IPS DF 4.7 (cell line): ENCODE measurements around the gene EEF1A1.
"Not testable (repeated sequence)": the region's sequence is repeated elsewhere in the genome, so short reads cannot be mapped to it uniquely, and the experiment has no call there.

Experiments used
- DNase-seq: peaks from one replicate; pipeline ENCODE4 v3.0.0-alpha.2; 2013; ENCODE audit warnings: low spot score; ENCODE audit errors: extremely low read depth

The EEF1A1 gene

DNA sequence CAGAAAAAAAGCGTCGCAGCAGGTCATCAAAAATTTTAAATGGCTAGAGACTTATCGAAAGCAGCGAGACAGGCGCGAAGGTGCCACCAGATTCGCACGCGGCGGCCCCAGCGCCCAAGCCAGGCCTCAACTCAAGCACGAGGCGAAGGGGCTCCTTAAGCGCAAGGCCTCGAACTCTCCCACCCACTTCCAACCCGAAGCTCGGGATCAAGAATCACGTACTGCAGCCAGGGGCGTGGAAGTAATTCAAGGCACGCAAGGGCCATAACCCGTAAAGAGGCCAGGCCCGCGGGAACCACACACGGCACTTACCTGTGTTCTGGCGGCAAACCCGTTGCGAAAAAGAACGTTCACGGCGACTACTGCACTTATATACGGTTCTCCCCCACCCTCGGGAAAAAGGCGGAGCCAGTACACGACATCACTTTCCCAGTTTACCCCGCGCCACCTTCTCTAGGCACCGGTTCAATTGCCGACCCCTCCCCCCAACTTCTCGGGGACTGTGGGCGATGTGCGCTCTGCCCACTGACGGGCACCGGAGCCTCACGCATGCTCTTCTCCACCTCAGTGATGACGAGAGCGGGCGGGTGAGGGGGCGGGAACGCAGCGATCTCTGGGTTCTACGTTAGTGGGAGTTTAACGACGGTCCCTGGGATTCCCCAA, at the start of gene EEF1A1:
TSS of gene EEF1A1 (minus strand) at position 345 of the 663 bp plus-strand sequence. CDS start 1,006 bp downstream, outside the sequence.
- DNase-seq: peak; percentile 98

DNA sequence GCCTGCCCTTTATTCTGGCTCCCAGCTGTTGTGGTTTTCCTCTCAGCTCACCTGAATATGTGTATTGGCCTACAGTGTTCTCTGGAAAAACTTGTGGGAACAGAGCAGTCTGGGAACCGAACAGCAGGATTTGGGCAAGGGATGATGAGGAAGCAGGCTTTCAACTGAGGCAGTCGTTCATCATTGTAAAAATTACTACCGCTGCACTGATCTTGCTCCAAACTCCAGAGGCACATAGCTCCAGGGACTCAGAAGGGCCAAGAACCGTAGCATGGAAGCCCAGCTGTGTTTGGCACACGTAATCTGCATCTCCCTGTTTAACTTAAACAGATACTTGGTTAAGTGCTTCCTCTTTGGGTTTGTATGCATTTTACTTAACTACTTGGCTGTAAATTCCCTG, 48.3 kb upstream of the EEF1A1 start:
- no peak for DNase-seq

DNA sequence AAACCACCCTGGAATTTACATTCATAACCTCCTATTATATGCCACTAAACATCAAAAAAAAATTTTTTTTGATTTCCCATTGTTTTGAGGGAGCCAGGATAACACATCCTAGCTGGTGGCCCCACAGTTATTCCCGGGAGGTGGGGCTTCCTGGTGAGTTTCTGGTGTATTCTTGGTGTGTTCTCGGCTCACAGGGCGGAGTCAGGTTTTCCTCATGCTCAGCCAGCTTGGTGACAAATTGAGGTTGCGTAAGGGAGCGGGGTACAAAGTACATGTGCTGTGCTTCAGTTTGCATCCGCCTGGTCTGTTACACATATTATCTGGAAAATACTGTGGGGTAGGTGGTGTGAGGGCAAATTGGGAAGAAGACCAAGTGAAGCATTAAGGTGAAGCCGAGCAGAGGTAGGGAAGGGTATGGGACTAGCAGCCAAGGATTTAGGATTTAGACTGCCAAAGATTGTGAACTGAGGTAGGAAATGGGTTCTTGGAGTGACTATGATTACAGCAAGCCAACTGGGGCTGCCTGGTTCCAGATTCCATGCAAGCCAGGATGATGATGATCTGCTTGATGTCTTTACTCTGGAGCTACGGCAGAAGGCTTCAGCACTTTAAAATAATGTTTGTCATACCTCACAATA, 46.2 kb upstream of the EEF1A1 start:
- no peak for DNase-seq

DNA sequence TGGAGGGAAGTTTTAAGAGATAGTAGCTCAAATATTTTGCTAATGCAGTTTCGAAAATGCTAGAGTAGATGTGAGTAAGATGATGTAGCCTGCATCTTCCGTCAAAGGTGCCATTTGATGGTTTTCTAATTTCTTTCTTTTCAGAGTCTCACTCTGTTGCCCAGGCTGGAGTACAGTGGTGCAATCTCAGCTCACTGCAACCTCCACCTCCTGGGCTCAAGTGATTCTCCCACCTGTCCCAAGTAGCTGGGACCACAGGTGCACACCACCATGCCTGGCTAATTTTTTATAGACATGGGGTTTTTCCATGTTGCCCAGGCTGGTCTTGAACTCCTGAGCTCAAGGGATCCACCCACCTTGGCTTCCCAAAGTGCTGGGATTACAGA, 45.6 kb upstream of the EEF1A1 start:
- DNase-seq: not testable (repeated sequence)

DNA sequence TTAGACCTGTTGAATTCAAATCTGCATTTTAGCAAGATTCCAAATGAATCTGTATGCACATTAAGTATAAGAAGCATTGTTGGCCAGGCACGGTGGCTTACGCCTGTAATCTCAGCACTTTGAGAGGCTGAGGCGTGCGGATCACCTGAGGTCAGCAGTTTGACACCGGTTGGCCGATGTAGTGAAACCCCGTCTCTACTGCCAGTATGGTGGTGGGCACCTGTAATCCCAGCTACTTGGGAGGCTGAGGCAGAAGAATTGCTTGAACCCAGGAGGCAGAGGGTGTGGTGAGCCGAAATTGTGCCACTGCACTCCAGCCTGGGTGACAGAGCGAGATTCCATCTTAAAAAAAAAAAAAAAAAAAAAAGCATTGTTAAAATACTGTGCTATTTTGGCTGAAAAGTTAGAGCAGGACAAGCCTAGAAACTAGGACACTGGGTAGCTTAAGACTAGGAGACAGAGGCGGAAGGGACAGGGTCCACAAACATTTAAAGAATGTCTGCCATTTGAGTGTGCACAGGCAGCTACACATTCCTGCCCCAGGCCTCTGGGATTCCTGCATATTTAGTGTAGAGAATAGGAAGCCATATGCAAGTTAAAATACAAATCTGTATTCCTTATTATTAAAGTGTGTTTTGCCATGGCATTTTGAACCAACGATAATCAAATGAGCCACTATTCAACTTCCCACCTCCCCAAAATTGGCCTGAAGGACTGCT, 45.1 kb upstream of the EEF1A1 start:
- no peak for DNase-seq

DNA sequence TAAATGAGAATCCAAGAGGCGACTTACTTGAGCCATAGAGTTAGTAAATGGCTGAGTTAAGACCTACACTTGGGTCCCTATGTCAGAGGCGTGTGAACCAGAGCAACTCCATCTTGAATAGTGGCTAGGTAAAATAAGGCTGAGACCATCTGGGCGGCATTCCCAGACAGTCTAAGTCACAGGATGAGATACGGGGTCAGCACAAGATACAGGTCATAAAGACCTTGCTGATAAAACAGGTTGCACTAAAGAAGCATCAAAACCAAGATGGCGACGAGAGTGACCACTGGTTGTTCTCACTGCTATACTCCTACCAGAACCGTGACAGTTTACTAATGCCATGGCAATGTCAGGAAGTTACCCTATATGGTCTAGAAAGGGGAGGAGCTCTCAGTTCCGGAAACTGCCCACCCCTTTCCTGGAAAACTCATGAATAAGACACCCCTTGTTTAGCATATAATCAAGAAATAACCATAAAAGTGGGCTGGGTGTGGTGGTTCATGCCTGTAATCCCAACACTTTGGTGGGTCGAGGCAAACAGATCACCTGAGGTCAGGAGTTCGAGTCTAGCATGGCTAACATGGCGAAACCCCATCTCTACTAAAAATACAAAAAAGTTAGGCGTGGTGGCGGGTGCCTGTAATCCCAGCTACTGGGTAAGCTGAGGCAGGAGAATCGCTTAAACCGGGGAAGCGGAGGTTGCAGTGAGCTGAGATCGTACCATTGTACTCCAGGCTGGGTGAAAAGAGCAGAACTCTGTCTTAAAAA, 43.9 kb upstream of the EEF1A1 start:
- no peak for DNase-seq

DNA sequence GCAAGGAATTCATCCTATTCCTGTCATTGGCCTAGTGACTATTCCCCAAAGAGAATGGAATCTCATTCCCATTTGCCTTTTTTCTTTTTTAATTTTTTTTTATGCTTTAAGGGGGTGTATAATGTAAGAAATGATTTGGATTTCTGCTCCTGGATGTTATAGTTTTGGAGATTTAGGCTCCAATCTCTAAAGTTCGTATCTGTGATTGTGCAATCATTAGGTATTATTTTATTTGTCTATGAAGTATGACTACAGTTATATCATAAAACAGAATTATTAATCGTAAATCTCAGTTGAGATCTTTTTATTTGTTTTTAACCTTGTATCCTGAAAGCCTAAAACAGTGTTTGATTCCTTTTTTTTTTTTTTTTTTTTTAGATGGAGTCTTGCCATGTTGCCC, 41.7 kb upstream of the EEF1A1 start:
- no peak for DNase-seq

DNA sequence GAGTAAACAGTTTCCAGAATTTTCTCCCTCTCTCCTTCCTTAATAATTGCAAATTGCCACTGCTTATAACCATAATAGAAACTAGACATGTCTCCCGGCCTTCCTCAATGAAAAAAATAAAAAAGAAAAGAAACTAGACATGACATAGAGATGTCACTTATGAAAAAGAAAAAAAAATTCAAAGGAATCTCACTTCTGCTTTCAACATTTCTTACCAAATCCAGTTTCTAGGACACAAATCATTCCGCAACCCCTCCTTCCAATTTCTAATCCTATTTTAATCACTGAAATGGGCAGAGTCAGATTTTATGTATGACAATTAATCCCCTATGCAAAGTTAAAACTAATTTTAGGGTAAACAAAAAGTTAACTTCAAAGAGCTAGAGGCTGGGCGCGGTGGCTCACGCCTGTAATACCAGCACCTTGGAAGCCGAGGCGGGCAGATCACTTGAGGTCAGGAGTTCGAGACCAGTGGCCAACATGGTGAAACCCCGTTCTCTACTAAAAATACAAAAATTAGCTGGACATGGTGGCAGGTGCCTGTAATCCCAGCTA, 40.1 kb upstream of the EEF1A1 start:
- DNase-seq: no peak

DNA sequence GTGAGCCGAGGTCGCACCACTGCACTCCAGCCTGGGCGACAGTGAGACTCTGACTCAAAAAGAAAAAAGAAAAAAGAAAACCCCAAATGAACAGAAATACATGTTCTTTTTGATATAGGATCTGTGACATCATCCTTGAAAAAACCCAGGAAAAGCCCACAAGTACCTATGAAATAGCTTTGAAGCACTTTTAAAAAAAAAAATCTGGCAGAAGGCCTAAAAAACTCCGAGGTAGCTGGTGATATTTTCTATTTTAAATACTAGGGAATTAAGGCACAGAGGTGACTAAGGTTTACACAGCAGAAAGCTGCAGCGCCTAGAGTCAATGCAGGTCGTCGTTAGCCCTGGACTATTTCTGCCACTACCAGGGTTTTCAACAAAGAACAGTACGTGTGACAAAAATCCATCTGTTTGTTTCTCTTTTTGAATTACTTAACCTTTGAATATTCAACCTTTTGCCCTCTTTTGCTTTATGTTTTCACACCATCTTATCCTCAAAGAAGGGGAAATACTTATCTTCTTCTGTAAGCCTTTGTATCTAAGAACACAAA, 39.4 kb upstream of the EEF1A1 start:
- DNase-seq: no peak

DNA sequence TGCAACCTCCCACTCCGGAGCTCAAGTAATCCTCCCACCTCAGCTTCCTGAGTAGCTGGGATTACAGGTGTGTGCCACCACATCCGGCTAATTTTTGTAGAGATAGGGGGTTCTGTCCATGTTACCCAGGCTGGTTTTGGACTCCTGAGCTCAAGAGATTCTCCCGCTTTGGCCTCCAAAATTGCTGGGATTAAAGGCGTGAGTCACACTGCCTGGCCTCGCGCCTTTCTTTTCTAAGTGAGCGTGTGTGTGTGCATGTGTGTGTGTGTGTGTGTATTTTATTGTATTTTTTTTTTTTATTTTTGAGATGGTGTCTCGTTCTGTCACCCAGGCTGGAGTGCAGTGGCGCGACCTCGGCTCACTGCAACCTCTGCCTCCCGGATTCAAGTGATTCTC, 38.6 kb upstream of the EEF1A1 start:
- not testable (repeated sequence) for DNase-seq

DNA sequence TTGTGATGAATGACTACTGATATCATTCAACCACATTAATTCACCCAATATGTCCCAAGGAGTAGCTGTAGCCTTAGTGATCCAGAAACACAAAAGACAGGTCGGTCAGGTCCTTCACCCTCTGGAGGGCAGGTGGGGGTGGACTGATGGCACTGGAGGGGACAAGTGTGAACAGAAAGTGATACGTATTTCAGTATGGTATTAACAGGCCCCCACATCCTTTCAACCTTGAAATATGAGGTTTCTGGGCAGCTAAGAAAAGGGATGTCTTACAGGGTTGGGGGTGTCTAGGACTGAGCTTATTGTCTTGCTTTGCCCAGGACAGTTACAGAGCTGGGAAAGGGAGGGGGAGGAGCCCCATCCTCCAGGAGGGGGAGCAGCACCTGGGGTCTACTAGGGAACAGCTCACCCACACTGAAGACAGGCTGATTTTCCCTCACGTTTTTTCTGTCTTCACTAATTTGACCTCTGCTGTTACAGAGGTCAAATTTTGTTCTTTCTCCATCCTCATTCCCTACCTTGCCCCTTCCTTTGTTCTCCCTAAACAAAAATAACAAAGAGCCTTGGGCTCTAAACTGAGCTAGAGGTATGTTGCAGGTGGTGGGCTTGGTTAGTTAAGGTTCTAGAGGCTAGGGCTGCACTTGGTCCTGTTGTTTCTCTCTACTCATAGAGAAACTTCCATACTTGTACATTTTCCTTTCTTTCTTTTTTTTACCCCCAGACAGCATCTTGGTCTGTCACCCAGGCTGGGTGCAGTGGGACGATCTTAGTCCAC, 38.0 kb upstream of the EEF1A1 start:
- DNase-seq: no peak

DNA sequence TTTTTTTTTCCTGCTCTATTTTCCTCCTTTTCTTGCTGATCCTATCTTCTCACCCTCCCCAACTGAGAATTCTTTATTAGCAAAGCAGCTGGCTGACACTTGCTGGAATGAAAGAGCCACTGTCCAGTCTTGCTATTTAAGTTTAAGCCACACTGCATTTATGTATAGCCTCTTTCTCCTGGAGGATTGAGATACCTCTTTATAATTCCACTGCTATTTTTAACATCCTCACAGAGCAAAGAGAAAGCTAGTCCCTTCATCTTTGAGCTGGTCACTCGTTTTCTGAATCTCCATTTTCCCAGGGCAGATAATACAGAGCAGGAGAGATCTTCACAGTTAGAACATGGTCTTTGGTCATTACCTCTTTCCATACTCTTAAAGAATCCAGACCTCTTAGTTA, 36.0 kb upstream of the EEF1A1 start:
- no peak for DNase-seq

DNA sequence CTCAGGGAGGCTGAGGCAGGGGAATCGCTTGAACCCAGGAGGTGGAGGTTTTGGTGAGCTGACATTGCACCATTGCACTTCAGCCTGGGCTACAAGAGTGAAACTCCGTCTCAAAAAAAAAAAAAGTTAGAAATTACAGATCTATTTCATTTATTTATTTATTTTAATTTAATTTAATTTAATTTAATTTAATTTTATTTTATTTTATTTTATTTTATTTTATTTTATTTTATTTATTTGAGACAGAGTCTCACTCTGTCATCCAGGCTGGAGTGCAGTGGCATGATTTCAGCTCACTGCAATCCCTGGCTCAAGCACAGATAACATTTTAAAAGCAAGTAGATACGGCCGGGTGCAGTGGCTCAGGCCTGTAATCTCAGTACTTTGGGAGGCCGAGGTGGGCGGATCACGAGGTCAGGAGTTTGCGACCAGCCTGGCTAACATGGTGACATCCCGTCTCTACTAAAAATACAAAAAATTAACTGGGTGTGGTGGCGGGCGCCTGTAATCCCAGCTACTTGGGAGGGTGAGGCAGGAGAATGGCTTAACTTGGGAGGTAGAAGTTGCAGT, 34.6 kb upstream of the EEF1A1 start:
- DNase-seq: not testable (repeated sequence)

DNA sequence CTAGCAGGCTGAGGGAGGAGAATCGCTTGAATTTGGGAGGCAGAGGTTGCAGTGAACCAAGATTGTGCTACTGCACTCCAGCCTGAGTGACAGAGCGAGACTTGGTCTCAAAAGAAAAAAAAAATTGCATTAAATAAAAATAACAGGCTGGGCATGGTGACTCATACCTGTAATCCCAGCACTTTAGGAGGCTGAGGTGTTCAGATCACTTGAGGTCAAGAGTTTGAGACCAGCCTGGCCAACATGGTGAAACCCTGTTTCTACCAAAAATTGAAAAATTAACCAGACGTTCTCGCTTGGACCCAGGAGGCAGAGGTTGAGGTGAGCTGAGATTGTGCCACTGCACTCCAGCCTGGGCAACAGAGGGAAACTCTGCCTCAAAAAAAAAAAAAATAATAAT, 30.3 kb upstream of the EEF1A1 start:
- not testable (repeated sequence) for DNase-seq

DNA sequence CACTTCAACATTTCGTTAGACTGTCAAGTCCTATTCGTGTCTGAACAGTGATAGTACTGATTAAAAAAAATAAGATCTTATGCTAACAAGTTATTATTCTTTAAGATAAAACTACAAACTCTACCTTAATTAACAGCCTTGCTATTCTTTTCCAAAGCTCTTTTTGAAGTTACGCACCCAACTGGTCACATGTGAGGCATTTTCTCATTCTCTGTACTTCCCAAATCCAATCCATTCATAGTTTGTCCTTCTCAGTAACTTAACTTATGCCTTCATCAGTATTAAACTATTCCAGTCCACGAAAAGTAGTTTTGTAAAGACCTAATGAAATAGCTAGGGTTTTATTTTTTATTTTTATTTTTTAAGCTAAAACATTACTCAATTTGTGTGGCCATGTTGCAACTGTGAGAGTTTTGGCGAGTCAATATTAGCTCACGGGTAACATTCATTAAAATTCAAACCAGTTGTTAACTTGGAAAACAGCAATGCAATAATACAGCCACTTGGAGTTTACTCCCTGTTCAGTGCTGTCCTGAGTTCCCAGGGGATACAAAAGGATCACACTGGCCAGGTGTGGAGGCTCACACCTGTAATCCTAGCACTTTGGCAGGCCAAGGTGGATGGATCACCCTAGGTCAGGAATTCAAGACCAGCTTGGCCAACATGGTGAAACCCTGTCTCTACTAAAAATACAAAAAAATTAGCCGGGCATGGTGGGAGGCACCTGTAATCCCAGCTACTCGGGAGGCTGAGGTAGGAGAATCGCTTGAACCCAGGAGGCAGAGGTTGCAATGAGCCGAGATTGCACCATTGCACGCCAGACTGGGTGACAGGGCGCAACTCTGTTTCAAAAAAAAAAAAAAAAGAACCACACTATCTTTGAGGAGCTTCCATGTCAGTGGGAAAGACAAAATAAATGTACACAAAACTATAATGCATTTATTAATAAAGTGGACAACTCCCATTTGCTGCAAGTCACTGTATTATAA, 27.9 kb upstream of the EEF1A1 start:
- no peak for DNase-seq

DNA sequence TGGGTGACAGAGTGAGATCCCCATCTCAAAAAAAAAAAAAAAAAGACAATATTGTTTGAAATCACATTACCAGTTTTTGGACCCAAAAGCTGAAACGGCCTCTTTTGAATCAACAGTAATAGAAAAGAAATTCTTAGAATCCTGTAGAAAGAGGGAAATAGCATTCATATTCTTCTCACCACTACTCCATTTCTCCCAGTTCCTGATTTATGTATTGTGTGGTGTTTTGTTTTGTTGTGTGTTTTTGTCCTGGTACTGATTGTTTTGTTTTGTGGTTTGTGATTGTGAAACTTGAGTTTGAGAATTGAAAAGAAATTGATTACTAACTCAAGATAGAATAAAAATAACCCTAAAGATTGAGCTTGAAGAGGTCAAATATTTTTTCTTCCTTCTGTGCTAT, 26.2 kb upstream of the EEF1A1 start:
- no peak for DNase-seq

DNA sequence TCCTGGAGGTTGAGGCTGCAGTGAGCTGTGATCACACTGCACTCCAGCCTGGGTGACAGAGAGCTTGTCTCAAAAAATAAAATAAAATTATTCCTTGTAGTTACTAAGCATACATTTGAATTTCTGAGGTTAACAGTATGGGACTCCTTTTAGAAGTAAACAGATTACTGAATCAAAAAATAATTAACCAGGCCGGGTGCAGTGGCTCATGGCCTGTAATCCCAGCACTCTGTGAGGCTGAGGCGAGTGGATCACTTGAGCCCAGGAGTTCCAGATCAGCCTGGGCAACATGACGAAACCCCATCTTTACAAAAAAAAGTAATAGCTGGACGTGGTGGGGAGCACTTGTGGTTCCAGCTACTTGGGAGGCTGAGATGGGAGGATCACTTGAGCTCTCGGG, 22.1 kb upstream of the EEF1A1 start:
- no peak for DNase-seq

DNA sequence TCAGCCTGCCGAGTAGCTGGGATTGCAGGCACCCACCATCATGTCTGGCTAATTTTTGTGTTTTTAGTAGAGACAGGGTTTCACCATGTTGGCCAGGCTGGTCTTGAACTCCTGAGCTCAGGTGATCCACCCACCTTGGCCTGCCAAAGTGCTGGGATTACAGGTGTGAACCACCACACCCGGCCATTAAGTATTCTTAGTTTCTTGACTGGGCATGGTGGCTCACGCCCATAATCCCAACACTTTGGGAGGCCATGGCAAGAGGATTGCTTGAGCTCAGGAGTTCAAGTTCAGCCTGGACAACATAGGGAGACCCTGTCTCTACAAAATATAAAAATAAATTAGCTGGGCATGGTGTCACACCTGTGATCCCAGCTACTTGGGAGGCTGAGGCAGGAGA, 21.6 kb upstream of the EEF1A1 start:
- not testable (repeated sequence) for DNase-seq
